Erythroblast (primary cell): ENCODE measurements around the gene AGBL4.

Experiments
- GATA1 ChIP-seq: IDR thresholded peaks from 2 replicates; pipeline ENCODE4 v1.6.1; 2011; ENCODE audit warnings: low read depth, mild to moderate bottlenecking, control low read depth, low read length, moderate library complexity
- POLR2A ChIP-seq: IDR thresholded peaks from 2 replicates; pipeline ENCODE4 v1.6.1; 2011; ENCODE audit warnings: mild to moderate bottlenecking, low read length

GRCh38 chr1:49016030-49016977, 1007.5 kb downstream of the AGBL4 start:
- TF ChIP-seq POLR2A (no peak), GATA1 (no peak)
